Measurements from ENCODE around the gene MYLK3.
A peak's percentile ranks its signal among the peaks of the same experiment; 100 is the strongest.
"Not testable (repeated sequence)": the region's sequence is repeated elsewhere in the genome, so short reads cannot be mapped to it uniquely, and the experiment has no call there.

MYLK3 gene

DNA sequence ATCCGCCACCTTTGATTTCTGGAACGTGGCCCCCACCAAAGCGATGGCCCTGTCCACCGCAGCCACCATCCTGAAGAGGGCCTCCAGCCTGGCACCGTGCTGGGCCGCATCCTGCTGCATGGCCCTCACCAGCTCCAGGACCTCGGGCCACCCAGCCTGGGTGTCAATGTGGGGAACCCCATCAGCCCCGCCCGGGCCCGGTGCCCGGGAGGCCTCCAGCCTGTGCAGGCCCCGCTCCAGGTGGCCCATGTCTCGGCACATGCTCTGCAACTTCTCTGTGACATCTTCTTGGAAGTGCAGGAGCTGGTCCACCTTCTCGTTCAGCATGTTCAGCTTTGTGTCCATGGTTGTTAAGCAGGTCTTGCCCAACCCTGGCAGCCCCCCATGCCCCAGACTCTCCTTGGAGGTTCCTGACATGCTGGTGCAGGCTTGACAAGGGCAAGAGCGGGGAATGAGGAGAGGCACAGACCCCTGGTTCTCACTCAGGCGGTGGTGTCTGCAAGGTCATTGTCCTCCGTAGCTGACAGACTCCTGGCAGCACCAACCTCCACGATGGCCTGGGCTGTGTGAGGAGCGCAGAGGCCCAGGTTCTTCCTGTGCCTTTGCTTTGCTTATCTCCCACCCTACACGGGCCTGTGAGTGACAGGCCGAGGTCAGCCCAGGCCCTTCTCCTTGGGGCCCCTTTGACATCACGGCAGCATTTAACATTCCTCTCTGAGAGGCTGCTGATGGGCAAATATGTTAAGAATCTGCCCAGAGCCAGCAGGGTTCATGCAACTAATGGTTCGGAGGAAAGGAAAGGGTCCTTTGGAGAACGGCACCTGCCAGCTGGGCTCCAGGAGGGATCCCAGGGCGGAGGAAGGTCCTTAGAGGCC is at the start of gene MYLK3:
Gene MYLK3 (minus strand): TSS at position 568 of the 875 bp plus-strand sequence. CDS start 151 bp downstream, at position 417.
- no peak for DNase-seq
- in situ Hi-C loops (cut with HindIII; ENCODE audit: low pct_ligation_motif_present, low pct_unique_long_range_greater_than_20kb, low sequenced_read_pairs), result no loop called here

- DNase-seq, result no peak
- in situ Hi-C loops (cut with HindIII; ENCODE audit: low pct_ligation_motif_present, low pct_unique_long_range_greater_than_20kb, low sequenced_read_pairs), result no loop called here
Observed at GRCh38 chr16:46797501-46797900, 49.4 kb upstream of the MYLK3 start.

GRCh38 chr16:46796764-46797269 is 48.7 kb upstream of the MYLK3 start:
- in situ Hi-C loops (cut with HindIII; ENCODE audit: low pct_ligation_motif_present, low pct_unique_long_range_greater_than_20kb, low sequenced_read_pairs), result no loop called here
- DNase-seq, result no peak

GRCh38 chr16:46793841-46794240 is 45.7 kb upstream of the MYLK3 start:
- in situ Hi-C loops (cut with HindIII; ENCODE audit: low pct_ligation_motif_present, low pct_unique_long_range_greater_than_20kb, low sequenced_read_pairs), result no loop called here
- DNase-seq, result no peak

GRCh38 chr16:46790599-46791270 is 42.6 kb upstream of the MYLK3 start:
- in situ Hi-C loops (cut with HindIII; ENCODE audit: low pct_ligation_motif_present, low pct_unique_long_range_greater_than_20kb, low sequenced_read_pairs), result no loop called here
- peak; percentile 5 for DNase-seq

DNA sequence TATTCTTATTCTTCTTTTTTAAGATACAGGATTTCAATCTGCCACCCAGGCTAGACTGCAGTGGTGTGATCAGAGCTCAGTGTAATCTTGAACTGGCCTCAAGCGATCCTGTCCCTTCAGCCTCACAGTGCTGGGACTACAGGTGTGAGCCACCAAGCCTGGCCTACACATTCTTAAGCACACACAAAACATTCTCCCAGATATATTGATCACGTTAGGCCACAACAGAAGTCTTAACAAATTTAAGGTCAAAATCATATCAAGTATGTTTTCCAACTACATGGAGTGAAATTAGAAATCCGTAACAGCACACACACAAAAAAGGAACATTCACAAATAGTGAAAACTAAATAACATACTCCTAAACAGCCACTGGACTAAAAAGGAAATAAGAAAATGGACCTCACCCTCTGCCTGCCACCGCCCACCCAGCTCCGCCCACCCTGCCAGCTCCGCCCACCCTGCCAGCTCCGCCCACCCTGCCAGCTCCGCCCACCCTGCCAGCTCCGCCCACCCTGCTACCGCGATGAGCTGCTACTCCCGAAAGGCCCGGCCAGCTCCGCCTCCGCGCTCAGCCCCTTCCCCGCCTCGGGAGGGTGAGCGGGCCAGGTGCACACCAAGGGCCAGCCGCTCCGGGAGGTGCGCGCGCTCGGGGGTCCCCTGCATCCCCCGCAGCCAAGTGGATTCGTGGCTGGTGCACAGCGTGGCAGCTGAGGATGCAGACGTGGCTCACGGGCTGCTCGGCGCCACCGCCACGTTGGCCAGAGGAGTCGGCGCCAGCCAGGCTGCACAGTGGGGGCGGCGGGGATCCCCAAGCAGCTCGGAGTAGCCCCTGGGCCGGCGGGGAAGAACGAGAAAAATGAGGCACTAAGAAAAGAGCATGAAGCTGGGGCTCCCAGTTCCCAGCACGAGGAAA is 41.6 kb upstream of the MYLK3 start:
- in situ Hi-C loops (cut with HindIII; ENCODE audit: low pct_ligation_motif_present, low pct_unique_long_range_greater_than_20kb, low sequenced_read_pairs), result no loop called here
- peak; percentile 71 for DNase-seq

DNA sequence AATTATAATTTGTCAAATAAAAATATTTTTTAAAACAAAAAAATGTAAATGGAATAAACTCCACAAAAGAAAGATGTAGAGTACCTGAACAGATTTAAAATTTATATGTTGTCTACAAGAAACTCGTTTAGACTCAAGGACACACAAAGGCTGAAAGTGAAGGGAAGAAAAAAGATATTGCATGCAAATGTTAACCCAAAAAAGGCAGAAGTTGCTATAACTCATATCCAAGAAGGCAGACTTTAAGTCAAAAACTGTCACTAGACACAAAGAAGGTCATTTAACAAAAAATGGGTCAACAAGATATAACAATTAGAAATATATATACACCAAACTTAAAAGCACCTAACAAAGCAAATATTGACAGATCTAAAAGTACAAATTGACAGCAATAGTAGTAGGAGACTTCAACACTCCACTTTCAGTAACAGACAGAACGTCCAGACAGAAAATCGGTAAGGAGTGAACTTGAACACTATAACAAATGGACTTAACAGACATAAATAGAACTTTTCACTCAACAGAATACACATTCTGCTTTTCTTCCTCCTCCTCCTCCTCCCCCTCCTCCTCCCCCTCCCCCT is 40.8 kb upstream of the MYLK3 start:
- in situ Hi-C loops (cut with HindIII; ENCODE audit: low pct_ligation_motif_present, low pct_unique_long_range_greater_than_20kb, low sequenced_read_pairs), result no loop called here
- DNase-seq, result no peak

DNA sequence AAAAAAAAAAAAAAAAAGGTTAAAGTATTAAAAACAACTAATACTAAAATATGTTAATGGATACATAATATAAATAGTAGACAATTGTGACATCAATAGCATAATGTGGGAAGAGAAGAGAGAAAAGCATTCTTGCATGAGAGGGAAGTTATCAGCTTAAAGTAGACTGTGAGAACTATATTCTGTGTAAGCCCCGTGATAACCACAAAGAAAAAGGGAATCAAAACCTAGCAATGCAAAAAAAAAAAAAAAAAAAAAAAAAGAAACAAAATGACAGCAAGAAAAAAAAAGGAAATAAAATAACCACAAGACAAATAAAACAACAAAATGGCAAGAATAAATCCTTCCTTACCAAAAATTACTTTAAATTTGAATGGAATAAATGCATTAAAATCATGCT is 39.8 kb upstream of the MYLK3 start:
- DNase-seq, result no peak
- in situ Hi-C loops (cut with HindIII; ENCODE audit: low pct_ligation_motif_present, low pct_unique_long_range_greater_than_20kb, low sequenced_read_pairs), result no loop called here

- DNase-seq, result no peak
- in situ Hi-C loops (cut with HindIII; ENCODE audit: low pct_ligation_motif_present, low pct_unique_long_range_greater_than_20kb, low sequenced_read_pairs), result no loop called here
Observed at GRCh38 chr16:46785076-46785845, 37.1 kb upstream of the MYLK3 start.

GRCh38 chr16:46784569-46784968 is 36.4 kb upstream of the MYLK3 start:
- DNase-seq; in situ Hi-C loops (cut with HindIII; ENCODE audit: low pct_ligation_motif_present, low pct_unique_long_range_greater_than_20kb, low sequenced_read_pairs): not testable (repeated sequence)

DNA sequence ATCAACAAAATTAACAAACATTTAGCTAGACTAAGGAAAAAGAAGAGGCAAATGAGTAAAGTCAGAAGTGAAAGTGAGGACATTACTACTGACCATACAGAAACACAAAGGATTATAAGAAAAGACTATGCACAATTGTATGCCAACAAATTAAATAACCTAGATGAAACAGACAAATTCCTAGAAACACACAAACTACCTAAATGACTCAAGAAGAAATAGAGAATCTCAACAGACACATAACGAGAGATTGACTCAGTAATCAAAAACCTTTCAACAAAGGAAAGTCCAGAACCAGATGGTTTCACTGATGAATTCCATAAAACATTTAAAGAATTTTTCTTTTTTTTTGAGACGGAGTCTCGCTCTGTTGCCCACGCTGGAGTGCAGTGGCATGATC is 35.7 kb upstream of the MYLK3 start:
- in situ Hi-C loops (cut with HindIII; ENCODE audit: low pct_ligation_motif_present, low pct_unique_long_range_greater_than_20kb, low sequenced_read_pairs), result no loop called here
- no peak for DNase-seq

GRCh38 chr16:46782320-46782719 is 34.2 kb upstream of the MYLK3 start:
- DNase-seq, result no peak
- in situ Hi-C loops (cut with HindIII; ENCODE audit: low pct_ligation_motif_present, low pct_unique_long_range_greater_than_20kb, low sequenced_read_pairs), result no loop called here

GRCh38 chr16:46777804-46778203 is 29.7 kb upstream of the MYLK3 start:
- in situ Hi-C loops (cut with HindIII; ENCODE audit: low pct_ligation_motif_present, low pct_unique_long_range_greater_than_20kb, low sequenced_read_pairs), result no loop called here
- no peak for DNase-seq

DNA sequence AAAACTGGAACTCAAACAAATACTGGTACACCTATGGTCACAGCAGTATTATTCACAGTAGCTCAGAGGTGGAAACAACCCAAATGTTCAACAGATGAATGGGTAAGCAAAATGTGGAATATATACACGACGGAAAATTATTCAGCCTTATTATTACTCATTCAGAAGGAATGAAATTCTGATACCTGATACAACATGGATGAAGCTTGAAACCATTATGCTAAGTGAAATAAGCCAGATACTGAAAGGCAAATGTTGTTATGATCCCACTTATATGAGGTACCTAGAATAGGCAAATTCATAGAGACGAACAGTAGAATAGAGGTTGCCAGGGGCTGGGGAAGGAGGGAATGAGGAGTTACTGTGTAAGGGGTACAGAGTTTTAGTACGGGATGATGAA is 27.1 kb upstream of the MYLK3 start:
- no peak for DNase-seq
- in situ Hi-C loops (cut with HindIII; ENCODE audit: low pct_ligation_motif_present, low pct_unique_long_range_greater_than_20kb, low sequenced_read_pairs), result no loop called here

DNA sequence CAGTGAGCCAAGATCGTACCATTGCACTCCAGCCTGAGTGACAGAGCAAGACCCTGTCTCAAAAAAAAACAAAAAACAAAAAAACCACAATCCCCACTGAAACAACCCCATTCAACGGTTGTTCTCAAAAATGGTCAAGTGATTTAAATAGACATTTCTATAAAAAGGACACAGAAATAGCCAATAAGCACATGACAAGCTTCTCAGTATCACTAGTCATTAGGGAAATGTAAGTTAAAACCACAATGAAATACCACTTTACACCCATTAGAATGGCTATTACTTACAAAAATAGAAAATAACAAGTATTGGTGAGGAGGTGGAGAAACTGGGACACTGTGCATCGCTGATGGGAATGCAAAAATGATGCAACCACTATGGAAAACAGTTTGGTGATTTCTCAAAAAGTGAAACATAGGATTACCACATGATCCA is 26.6 kb upstream of the MYLK3 start:
- no peak for DNase-seq
- in situ Hi-C loops (cut with HindIII; ENCODE audit: low pct_ligation_motif_present, low pct_unique_long_range_greater_than_20kb, low sequenced_read_pairs), result no loop called here

- DNase-seq, result no peak
- in situ Hi-C loops (cut with HindIII; ENCODE audit: low pct_ligation_motif_present, low pct_unique_long_range_greater_than_20kb, low sequenced_read_pairs), result no loop called here
Observed at GRCh38 chr16:46772463-46772862, 24.3 kb upstream of the MYLK3 start.

GRCh38 chr16:46768809-46769208 is 20.7 kb upstream of the MYLK3 start:
- in situ Hi-C loops (cut with HindIII; ENCODE audit: low pct_ligation_motif_present, low pct_unique_long_range_greater_than_20kb, low sequenced_read_pairs), result no loop called here
- DNase-seq, result no peak

DNA sequence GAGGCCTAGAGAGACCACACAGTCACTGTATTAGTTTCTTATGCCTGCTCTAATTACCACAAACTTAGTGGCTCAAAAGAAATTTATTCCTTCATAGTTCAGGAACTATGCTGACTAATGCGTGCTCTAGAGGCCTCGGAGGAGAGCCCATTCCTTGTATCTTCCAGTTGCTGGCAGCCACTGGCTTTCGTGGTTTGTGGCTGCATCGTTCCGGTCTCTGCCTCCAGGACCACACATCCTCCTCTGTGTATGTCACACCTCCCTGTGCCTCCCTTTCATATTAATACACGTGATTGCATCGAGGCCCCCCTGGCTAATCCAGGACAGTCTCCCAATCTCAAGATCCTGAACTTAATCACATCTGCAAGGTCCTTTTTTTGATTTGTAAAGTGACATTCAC is 16.9 kb upstream of the MYLK3 start:
- DNase-seq, result peak; percentile 30
- in situ Hi-C loops (cut with HindIII; ENCODE audit: low pct_ligation_motif_present, low pct_unique_long_range_greater_than_20kb, low sequenced_read_pairs), result no loop called here
